Neural cell (in vitro differentiated cells): ENCODE data around the gene PCSK9. TPM values are rescaled to one million over a fixed set of nuclear protein-coding genes. Genes with fewer than 3 reads are reported as not detected.

Source experiments
- H2AFZ ChIP-seq: fragments of 200-600, 300-800 bp; sonication (generic), shearing (Covaris generic); 2 replicates; pipeline ENCODE4 v1.6.0; 2014; ENCODE audit warnings: low read depth, mild to moderate bottlenecking, antibody characterized with exemption, low read length, moderate library complexity
- H3F3A ChIP-seq: fragments of 200-600 bp; shearing (Covaris generic); 2 replicates; pipeline ENCODE4 v1.6.1; 2016; ENCODE audit warnings: mild to moderate bottlenecking, moderate library complexity, mixed read lengths, antibody characterized with exemption, low read length; ENCODE audit not compliant: insufficient read depth, poor library complexity, severe bottlenecking
- H3K27ac ChIP-seq: fragments of 200-600, 300-800 bp; sonication (generic), shearing (Covaris generic); 2 replicates; pipeline ENCODE4 v1.5.1; 2014; ENCODE audit warnings: mild to moderate bottlenecking, low read length, moderate library complexity
- H3K27me3 ChIP-seq: fragments of 300-800, 200-600 bp; sonication (generic), shearing (Covaris generic); 2 replicates; pipeline ENCODE4 v1.6.0; 2014; ENCODE audit warnings: mild to moderate bottlenecking, low read depth, low read length, moderate library complexity; ENCODE audit not compliant: insufficient read depth
- H3K36me3 ChIP-seq: fragments of 300-800, 200-600 bp; sonication (generic), shearing (Covaris generic); 2 replicates; pipeline ENCODE4 v1.5.1; 2014; ENCODE audit warnings: mild to moderate bottlenecking, antibody characterized with exemption, low read length, moderate library complexity; ENCODE audit not compliant: insufficient read depth
- H3K4me2 ChIP-seq: fragments of 300-800, 200-600 bp; sonication (generic), shearing (Covaris generic); 2 replicates; pipeline ENCODE4 v1.6.0; 2014; ENCODE audit warnings: mild to moderate bottlenecking, low read length
- H3K4me3 ChIP-seq: fragments of 300-800, 200-600 bp; sonication (generic), shearing (Covaris generic); 2 replicates; pipeline ENCODE4 v1.5.1; 2014; ENCODE audit warnings: mild to moderate bottlenecking, low read length, moderate library complexity
- H3K79me2 ChIP-seq: fragments of 200-600 bp; shearing (Covaris generic); replicated peaks from 2 replicates; pipeline ENCODE4 v1.6.0; 2014; ENCODE audit warnings: mild to moderate bottlenecking, low read length, moderate library complexity; ENCODE audit not compliant: insufficient read depth
- H3K9ac ChIP-seq: fragments of 300-800, 200-600 bp; sonication (generic), shearing (Covaris generic); 2 replicates; pipeline ENCODE4 v1.6.1; 2016; ENCODE audit warnings: mild to moderate bottlenecking, low read length, mixed read lengths
- H3K9me2 ChIP-seq: fragments of 200-600 bp; shearing (Covaris generic); 2 replicates; pipeline ENCODE4 v1.6.1; 2016; ENCODE audit warnings: mild to moderate bottlenecking, low read length, mixed read lengths; ENCODE audit not compliant: insufficient read depth
- H3K9me3 ChIP-seq: fragments of 200-600, 300-800 bp; sonication (generic), shearing (Covaris generic); 2 replicates; pipeline ENCODE4 v1.6.1; 2016; ENCODE audit warnings: mild to moderate bottlenecking, mixed run types, low read length, moderate library complexity, mixed read lengths
- H4K20me1 ChIP-seq: fragments of 200-600 bp; shearing (Covaris generic); 2 replicates; pipeline ENCODE4 v1.6.1; 2016; ENCODE audit warnings: mild to moderate bottlenecking, mixed run types; ENCODE audit not compliant: insufficient read depth
- CTCF ChIP-seq: fragments of 450-650 bp; IDR thresholded peaks from 2 replicates; pipeline ENCODE4 v1.5.1; 2014; ENCODE audit warnings: antibody characterized with exemption, mild to moderate bottlenecking, moderate library complexity; ENCODE audit not compliant: poor library complexity, severe bottlenecking
- EZH2 ChIP-seq: fragments of 200-600, 300-800 bp; shearing (Covaris generic), sonication (generic); IDR thresholded peaks from 2 replicates; pipeline ENCODE4 v1.6.1; 2014; ENCODE audit warnings: antibody characterized with exemption, low read length, borderline replicate concordance, mild to moderate bottlenecking; ENCODE audit not compliant: insufficient read depth, poor library complexity, severe bottlenecking
- MXI1 ChIP-seq: fragments of 450-650 bp; conservative IDR thresholded peaks from 2 replicates; pipeline ENCODE4 v1.6.1; 2014; ENCODE audit warnings: antibody characterized with exemption, mild to moderate bottlenecking; ENCODE audit not compliant: poor library complexity, severe bottlenecking
- POLR2AphosphoS5 ChIP-seq: IDR thresholded peaks from 2 replicates; pipeline ENCODE4 v1.6.1; 2012
- RAD21 ChIP-seq: fragments of 450-650 bp; conservative IDR thresholded peaks from 2 replicates; pipeline ENCODE4 v1.6.1; 2014; ENCODE audit warnings: antibody characterized with exemption, mild to moderate bottlenecking, moderate library complexity
- REST ChIP-seq: IDR thresholded peaks from 2 replicates; pipeline ENCODE4 v1.6.1; 2012; ENCODE audit warnings: borderline replicate concordance
- SMC3 ChIP-seq: fragments of 450-650 bp; conservative IDR thresholded peaks from 2 replicates; pipeline ENCODE4 v1.6.1; 2014; ENCODE audit warnings: antibody characterized with exemption, mild to moderate bottlenecking, moderate library complexity; ENCODE audit not compliant: poor library complexity
- TAF1 ChIP-seq: IDR thresholded peaks from 2 replicates; pipeline ENCODE4 v1.6.1; 2012; ENCODE audit warnings: low read depth
- polyA plus RNA-seq: library from polyadenylated mRNA; depleted of rRNA; stranded (reverse); fragments of >200 nt; gene quantifications from 2 replicates; pipeline ENCODE4 v1.2.3, GENCODE V29; 2014

The PCSK9 gene
- polyA plus RNA-seq, 1 donor from 2014 or later, result not detected

GRCh38 chr1:55033265-55033614, 6.1 kb upstream of the PCSK9 start:
- no peak overlapping the region for H3K4me2 ChIP-seq

GRCh38 chr1:55034476-55035133, 4.7 kb upstream of the PCSK9 start:
- no peaks in the 10 kb centered on the region for H3K9me2 ChIP-seq
- no peaks in the 10 kb centered on the region for H3K79me2 ChIP-seq
- H3K4me3 ChIP-seq, result no peak overlapping the region
- peaks cover 26% of the 10 kb centered on the region for H3K27me3 ChIP-seq
- H3K4me2 ChIP-seq, result no peak overlapping the region
- H2AFZ ChIP-seq, result no peak overlapping the region
- no peaks in the 10 kb centered on the region for H3F3A ChIP-seq
- H3K9ac ChIP-seq, result no peak overlapping the region
- no peaks in the 10 kb centered on the region for H4K20me1 ChIP-seq
- no peak overlapping the region for H3K27ac ChIP-seq
- H3K36me3 ChIP-seq, result no peaks in the 10 kb centered on the region
- H3K9me3 ChIP-seq, result no peaks in the 10 kb centered on the region
- no peak for TF ChIP-seq RAD21
- no peak for TF ChIP-seq EZH2
- no peak for TF ChIP-seq CTCF
- no peak for TF ChIP-seq POLR2AphosphoS5
- TF ChIP-seq MXI1, result no peak
- TF ChIP-seq SMC3, result no peak

More at GRCh38 chr1:55033265-55033614, 6.1 kb upstream of the PCSK9 start:
- TF ChIP-seq SMC3 (no peak), RAD21 (no peak), MXI1 (no peak), POLR2AphosphoS5 (no peak), REST (no peak), EZH2 (no peak), TAF1 (no peak), CTCF (no peak)
- Histone ChIP-seq H3K4me3 (no peak overlapping the region), H3K9me2 (no peaks in the 10 kb centered on the region), H3K79me2 (no peaks in the 10 kb centered on the region), H3F3A (no peaks in the 10 kb centered on the region), H2AFZ (no peak overlapping the region), H3K27ac (no peak overlapping the region), H3K9ac (no peak overlapping the region), H4K20me1 (no peaks in the 10 kb centered on the region), H3K36me3 (no peaks in the 10 kb centered on the region), H3K27me3 (peaks cover 12% of the 10 kb centered on the region), H3K9me3 (no peaks in the 10 kb centered on the region)
